ENCODE results near the gene ATP1A3. TPM values are rescaled to one million over a fixed set of nuclear protein-coding genes. Genes with fewer than 3 reads are reported as not detected.

ATP1A3 gene
- total RNA-seq, 1 experiment from 2014 or later, result 34.2 TPM

GRCh38 chr19:42005504-42005903 lies 11.5 kb upstream of the ATP1A3 start:
- POLR2A ChIA-PET, result no interaction called here
- H3K4me1 Mint-ChIP-seq, result peaks cover 8% of the 10 kb centered on the region; the same call in 1 of the 2 replicates
- TF ChIP-seq ATF6 (CRISPR knock-in tag; IDR thresholded peaks at IDR 0.05) (no peak), TEAD4 (CRISPR knock-in tag; IDR thresholded peaks at IDR 0.05) (no peak), ARID4B (CRISPR knock-in tag; IDR thresholded peaks at IDR 0.05; ENCODE audit: borderline replicate concordance) (no peak), MAX (CRISPR knock-in tag; IDR thresholded peaks at IDR 0.05) (no peak), E2F5 (CRISPR knock-in tag; IDR thresholded peaks at IDR 0.05) (no peak), FOXP4 (CRISPR knock-in tag; IDR thresholded peaks at IDR 0.05) (no peak), ZNF219 (CRISPR knock-in tag; IDR thresholded peaks at IDR 0.05; ENCODE audit: borderline replicate concordance) (no peak), ZNF512 (CRISPR knock-in tag; IDR thresholded peaks at IDR 0.05; ENCODE audit: borderline replicate concordance) (no peak), ZNF671 (CRISPR knock-in tag; IDR thresholded peaks at IDR 0.05) (no peak), SOX15 (CRISPR knock-in tag; IDR thresholded peaks at IDR 0.05) (no peak), ZSCAN18 (CRISPR knock-in tag; IDR thresholded peaks at IDR 0.05) (no peak), ZNF396 (CRISPR knock-in tag; IDR thresholded peaks at IDR 0.05; ENCODE audit: borderline replicate concordance) (no peak), EMX1 (CRISPR knock-in tag; IDR thresholded peaks at IDR 0.05) (no peak), TEAD1 (CRISPR knock-in tag; IDR thresholded peaks at IDR 0.05) (no peak), GTF2I (CRISPR knock-in tag; conservative IDR thresholded peaks at IDR 0.05) (no peak), NR1H2 (CRISPR knock-in tag; IDR thresholded peaks at IDR 0.05) (no peak), ZNF281 (CRISPR knock-in tag; IDR thresholded peaks at IDR 0.05) (no peak), ESRRA (CRISPR knock-in tag; IDR thresholded peaks at IDR 0.05; ENCODE audit: borderline replicate concordance) (no peak), ELF4 (CRISPR knock-in tag; IDR thresholded peaks at IDR 0.05; ENCODE audit: low read depth) (no peak)
- DNase-seq (ENCODE audit: low spot score), result no peak
- H3K27ac Mint-ChIP-seq, result no peak overlapping the region
- CTCF ChIA-PET, result no interaction called here
- peaks cover 12% of the 10 kb centered on the region for H3K27me3 Mint-ChIP-seq (ENCODE audit: low read depth)
- H3K4me3 Mint-ChIP-seq, result no peak overlapping the region
- peaks cover 37% of the 10 kb centered on the region for H3K36me3 Mint-ChIP-seq
- no peaks in the 10 kb centered on the region for H3K9me3 Mint-ChIP-seq
- ATAC-seq, result no peak

Measured in WTC11 (cell line).